Endothelial cell of umbilical vein (primary cell): ENCODE measurements around the gene RNF214. TPM values are rescaled to one million over a fixed set of nuclear protein-coding genes. Genes with fewer than 3 reads are reported as not detected.

Experiments
- BruUV-seq: library from RNA; stranded (reverse); fragments of 400-500 nt; replicated peaks from 2 replicates; lab custom pipeline; 2021; lab: Mats Ljungman, UMichigan
- CTCF ChIA-PET: fragments of 300-600, 350-600 bp; sonication (Branson Sonifier 250); formaldehyde crosslinking; loops from one replicate; lab custom pipeline; 2021; ENCODE audit warnings: antibody characterized with exemption, inconsistent platforms; lab: Charles Lee
- POLR2A ChIA-PET: fragments of 300-600, 350-600 bp; sonication (Branson Sonifier 250); formaldehyde crosslinking; loops from one replicate; lab custom pipeline; 2021; ENCODE audit warnings: antibody characterized with exemption, inconsistent platforms; lab: Charles Lee
- DNase-seq: peaks from one replicate; pipeline ENCODE4 v3.0.0-alpha.2; 2011; ENCODE audit warnings: low read depth, low spot score
- FAIRE-seq: peaks from 2 replicates; lab custom pipeline; 2011; peaks lifted over from hg19 to GRCh38; lab: Jason Lieb, UNC
- H2AFZ ChIP-seq: 2 replicates; pipeline ENCODE4 v1.6.0; 2012; ENCODE audit warnings: low read depth, low read length, control low read depth, inconsistent platforms
- H3K27ac ChIP-seq: 2 replicates; pipeline ENCODE4 v1.5.1; 2011; ENCODE audit warnings: low read depth, mild to moderate bottlenecking, control low read depth, low read length, moderate library complexity; ENCODE audit not compliant: insufficient read depth
- H3K27me3 ChIP-seq, 2 experiments: 2 replicates each; pipeline versions ENCODE4 v1.6.0 to v1.6.1; 2011; ENCODE audit warnings: low read length in 2 of 2, mixed read lengths in 1 of 2; ENCODE audit not compliant: control insufficient read depth in 2 of 2, insufficient read depth in 2 of 2
- H3K36me3 ChIP-seq, 2 experiments: 2 replicates in 1 of 2; 3 replicates in 1 of 2; pipeline ENCODE4 v1.5.1; 2011; ENCODE audit warnings: low read length in 2 of 2, mild to moderate bottlenecking in 1 of 2, moderate library complexity in 1 of 2; ENCODE audit not compliant: control insufficient read depth in 2 of 2, insufficient read depth in 2 of 2; ENCODE audit errors: extremely low read depth in 1 of 2
- H3K4me1 ChIP-seq: 3 replicates; pipeline ENCODE4 v1.5.1; 2011; ENCODE audit warnings: mild to moderate bottlenecking, low read length; ENCODE audit not compliant: control insufficient read depth, insufficient read depth; ENCODE audit errors: extremely low read depth
- H3K4me2 ChIP-seq: 2 replicates; pipeline ENCODE4 v1.6.1; 2011; ENCODE audit warnings: low read length, control low read depth, mixed read lengths; ENCODE audit not compliant: insufficient read depth
- H3K4me3 ChIP-seq, 3 experiments: fragments of 200-600 bp in 1 of 3; sonication (generic), shearing (Covaris generic) in 1 of 3; replicated peaks in 1 of 3; 2 replicates each; pipeline ENCODE4 v1.5.1; 2011 to 2016; ENCODE audit warnings: control low read depth in 3 of 3, low read length in 3 of 3, mild to moderate bottlenecking in 2 of 3, inconsistent platforms in 1 of 3, low read depth in 1 of 3, moderate library complexity in 1 of 3; ENCODE audit not compliant: insufficient read depth in 1 of 3
- H3K79me2 ChIP-seq: 2 replicates; pipeline ENCODE4 v1.6.0; 2012; ENCODE audit warnings: low read length, inconsistent platforms; ENCODE audit not compliant: control insufficient read depth, insufficient read depth
- H3K9ac ChIP-seq: replicated peaks from 2 replicates; pipeline ENCODE3; 2011; ENCODE audit warnings: low read length, control low read depth; ENCODE audit not compliant: insufficient read depth; ENCODE audit errors: extremely low read depth
- H3K9me1 ChIP-seq: replicated peaks from 3 replicates; pipeline ENCODE4 v1.6.0; 2011; ENCODE audit warnings: mild to moderate bottlenecking, low read length; ENCODE audit not compliant: control insufficient read depth, insufficient read depth; ENCODE audit errors: extremely low read depth
- H3K9me3 ChIP-seq: replicated peaks from 2 replicates; pipeline ENCODE4 v1.5.1; 2012; ENCODE audit warnings: low read length, inconsistent platforms; ENCODE audit not compliant: control insufficient read depth, insufficient read depth
- H4K20me1 ChIP-seq: replicated peaks from 2 replicates; pipeline ENCODE3; 2011; ENCODE audit warnings: mild to moderate bottlenecking, low read length; ENCODE audit not compliant: control insufficient read depth, insufficient read depth; ENCODE audit errors: extremely low read depth
- CTCF ChIP-seq, 2 donors: IDR thresholded peaks; 1 replicate in 1 of 2; 2 replicates in 1 of 2; pipeline ENCODE4 v1.5.1; 2011; ENCODE audit warnings: low read length in 2 of 2, mild to moderate bottlenecking in 2 of 2, moderate library complexity in 2 of 2, control low read depth in 1 of 2, inconsistent platforms in 1 of 2, low read depth in 1 of 2; ENCODE audit not compliant: insufficient read depth in 1 of 2; ENCODE audit errors: extremely low read depth in 1 of 2
- EZH2 ChIP-seq: IDR thresholded peaks from 2 replicates; pipeline ENCODE4 v1.6.1; 2012; ENCODE audit warnings: borderline replicate concordance, low read depth, mild to moderate bottlenecking, moderate library complexity, low read length, inconsistent platforms; ENCODE audit not compliant: severe bottlenecking
- FOS ChIP-seq: IDR thresholded peaks from 2 replicates; pipeline ENCODE4 v1.6.1; 2011; ENCODE audit warnings: mild to moderate bottlenecking, low read length, moderate library complexity, borderline replicate concordance; ENCODE audit not compliant: insufficient read depth
- GATA2 ChIP-seq: IDR thresholded peaks from 2 replicates; pipeline ENCODE4 v1.7.0; 2011; ENCODE audit warnings: low read depth, mild to moderate bottlenecking, moderate library complexity, mixed read lengths, low read length; ENCODE audit not compliant: insufficient read length, insufficient read depth
- JUN ChIP-seq: IDR thresholded peaks from 2 replicates; pipeline ENCODE4 v1.6.1; 2011; ENCODE audit warnings: borderline replicate concordance, low read depth; ENCODE audit not compliant: insufficient read length, insufficient read depth
- MAX ChIP-seq: IDR thresholded peaks from 2 replicates; pipeline ENCODE4 v1.6.1; 2011; ENCODE audit not compliant: insufficient read depth, insufficient read length
- MYC ChIP-seq: IDR thresholded peaks from one replicate; pipeline ENCODE4 v1.6.1; 2011; ENCODE audit warnings: mild to moderate bottlenecking, low read depth, low read length
- POLR2A ChIP-seq: IDR thresholded peaks from 2 replicates; pipeline ENCODE4 v1.6.1; 2012; ENCODE audit warnings: low read depth, mild to moderate bottlenecking, control low read depth, low read length
- POLR2AphosphoS5 ChIP-seq: IDR thresholded peaks from 2 replicates; pipeline ENCODE4 v1.6.1; 2012; ENCODE audit warnings: low read depth, mild to moderate bottlenecking, control low read depth, low read length, moderate library complexity; ENCODE audit not compliant: insufficient read depth
- dilution Hi-C: fragments of 300-500 bp; cut with MboI; formaldehyde crosslinking; loops from one replicate; pipeline ENCODE4 v1.15.0; 2019; ENCODE audit warnings: low sequenced_read_pairs; ENCODE audit not compliant: extremely low pct_ligation_motif_present
- intact Hi-C: fragments of 100-400 bp; cut with micrococcal nuclease; formaldehyde crosslinking; loops from one replicate; pipeline ENCODE4 v1.10.0; 2022
- polyA plus RNA-seq, 4 experiments: library from polyadenylated mRNA; depleted of rRNA in 3 of 4; stranded (reverse) in 3 of 4; unstranded in 1 of 4; fragments of >200 nt; gene quantifications; 2 replicates each; pipeline versions ENCODE4 v1.2.1 to v1.2.3, GENCODE V29; 2011 to 2012; ENCODE audit warnings: missing spikeins in 1 of 4
- total RNA-seq: library from RNA; stranded (reverse); gene quantifications from 2 replicates; pipeline ENCODE4 v1.2.3, GENCODE V29; 2021

The RNF214 gene
- total and polyA plus RNA-seq, 2 donors (not counting 3 experiments of a cell fraction or from before 2014, with no cell fraction given): 24.3 to 28.2 TPM

GRCh38 chr11:117221775-117222517 is 10.5 kb upstream of the RNF214 start:
- H3K27ac ChIP-seq: no peak overlapping the region
- no peaks in the 10 kb centered on the region for H3K9me1 ChIP-seq
- BruUV-seq: no TSS peak
- DNase-seq (no peak), FAIRE-seq (no peak)
- intact Hi-C loops: no loop called here
- H4K20me1 ChIP-seq: no peaks in the 10 kb centered on the region
- peaks cover 0 to 29% of the 10 kb centered on the region in 2 experiments for H3K36me3 ChIP-seq
- TF ChIP-seq JUN: no peak
- TF ChIP-seq MAX: no peak
- TF ChIP-seq GATA2: no peak
- TF ChIP-seq POLR2AphosphoS5: no peak
- TF ChIP-seq CTCF (IDR thresholded peaks at IDR 0.05; ENCODE audit: extremely low read depth in 1 of 2, insufficient read depth in 1 of 2, low read depth in 1 of 2, low read length in 2 of 2): no peak
- TF ChIP-seq POLR2A: no peak
- TF ChIP-seq EZH2: no peak
- no peak for TF ChIP-seq MYC
- no peak for TF ChIP-seq FOS
- dilution Hi-C loops: no loop called here
- ChIA-PET POLR2A (no interaction called here), CTCF (interaction anchor here (0.8 to 3.4 kb wide), 8 partner anchors 9 to 490 kb away, joined by 3 to 16 read pairs (median 3); partner anchors contain the start of genes APOA5, PCSK7, RNF214 and SIDT2)
- no peak overlapping the region for H2AFZ ChIP-seq
- no peaks in the 10 kb centered on the region for H3K9me3 ChIP-seq
- no peaks in the 10 kb centered on the region for H3K79me2 ChIP-seq
- H3K4me2 ChIP-seq: no peak overlapping the region
- H3K9ac ChIP-seq: no peak overlapping the region
- no peak overlapping the region for H3K4me3 ChIP-seq
- no peaks in the 10 kb centered on the region for H3K27me3 ChIP-seq
- peaks cover 7% of the 10 kb centered on the region for H3K4me1 ChIP-seq
